Measurements from ENCODE around the gene LAMA2.

The LAMA2 gene

DNA sequence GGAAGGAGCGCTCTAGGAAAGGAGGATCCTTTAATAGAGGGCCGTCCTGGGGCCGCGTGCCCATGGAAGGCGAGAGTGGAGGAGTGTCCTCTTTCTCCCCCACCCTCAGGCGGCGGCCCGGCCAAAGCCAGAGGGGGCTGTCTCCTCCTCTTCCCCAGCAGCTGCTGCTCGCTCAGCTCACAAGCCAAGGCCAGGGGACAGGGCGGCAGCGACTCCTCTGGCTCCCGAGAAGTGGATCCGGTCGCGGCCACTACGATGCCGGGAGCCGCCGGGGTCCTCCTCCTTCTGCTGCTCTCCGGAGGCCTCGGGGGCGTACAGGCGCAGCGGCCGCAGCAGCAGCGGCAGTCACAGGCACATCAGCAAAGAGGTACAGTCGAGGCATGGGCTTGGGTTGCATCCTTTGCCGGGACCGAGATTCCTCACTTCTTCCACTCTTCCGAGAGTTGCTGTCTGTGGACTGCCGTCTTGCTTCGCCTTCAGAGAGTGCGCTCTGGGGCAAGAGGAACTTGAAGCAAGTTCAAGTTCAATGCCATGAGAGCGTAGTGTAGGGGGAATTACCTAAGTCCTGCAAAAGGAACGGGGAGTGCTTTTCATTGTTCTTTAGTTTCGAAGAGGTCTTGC is at the start of gene LAMA2:
TSS of gene LAMA2 (plus strand) at position 148 of the 621 bp plus-strand sequence. CDS start at position 256, 108 bp downstream.
- peak in 1 of 2 experiments; percentile 0 for DNase-seq

- DNase-seq, result no peak
Observed at GRCh38 chr6:128836761-128837160, 46.2 kb upstream of the LAMA2 start.

DNA sequence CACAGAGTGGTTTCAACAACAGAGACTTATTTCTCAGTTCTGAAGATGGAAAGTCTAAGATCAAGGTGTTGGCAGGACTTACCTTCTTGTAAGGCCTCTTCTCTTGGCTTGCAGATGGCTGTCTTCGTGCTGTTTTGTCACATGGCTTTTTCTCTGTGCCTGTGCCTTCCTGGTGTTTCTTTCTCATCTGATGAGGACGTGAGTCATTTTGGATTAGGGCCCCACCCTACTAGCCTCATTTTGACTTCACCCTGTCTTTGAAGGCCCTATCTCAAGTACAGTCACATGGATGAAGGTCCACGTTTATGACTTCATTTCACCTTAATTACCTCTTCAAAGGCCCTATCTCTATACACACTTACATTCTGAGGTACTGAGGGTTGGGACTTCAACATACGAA is 41.4 kb upstream of the LAMA2 start:
- DNase-seq, result no peak

DNA sequence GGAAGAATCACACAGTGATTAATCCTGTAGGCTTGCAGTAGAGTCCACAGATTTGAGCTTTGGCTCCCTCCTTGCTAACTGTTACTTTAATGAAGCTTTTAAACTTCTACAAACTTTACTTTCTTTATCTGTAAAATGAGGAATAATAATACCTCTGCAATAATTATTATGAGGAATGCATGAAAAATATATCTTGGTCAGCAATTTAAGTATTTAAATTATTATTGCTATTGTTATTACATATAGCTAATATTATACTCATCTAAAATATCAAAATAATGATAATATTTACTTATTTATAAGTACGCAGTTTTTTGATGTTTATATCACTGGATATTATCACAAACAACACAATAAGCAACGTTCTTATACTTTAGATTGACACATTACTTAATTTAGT is 38.3 kb upstream of the LAMA2 start:
- DNase-seq, result no peak

DNA sequence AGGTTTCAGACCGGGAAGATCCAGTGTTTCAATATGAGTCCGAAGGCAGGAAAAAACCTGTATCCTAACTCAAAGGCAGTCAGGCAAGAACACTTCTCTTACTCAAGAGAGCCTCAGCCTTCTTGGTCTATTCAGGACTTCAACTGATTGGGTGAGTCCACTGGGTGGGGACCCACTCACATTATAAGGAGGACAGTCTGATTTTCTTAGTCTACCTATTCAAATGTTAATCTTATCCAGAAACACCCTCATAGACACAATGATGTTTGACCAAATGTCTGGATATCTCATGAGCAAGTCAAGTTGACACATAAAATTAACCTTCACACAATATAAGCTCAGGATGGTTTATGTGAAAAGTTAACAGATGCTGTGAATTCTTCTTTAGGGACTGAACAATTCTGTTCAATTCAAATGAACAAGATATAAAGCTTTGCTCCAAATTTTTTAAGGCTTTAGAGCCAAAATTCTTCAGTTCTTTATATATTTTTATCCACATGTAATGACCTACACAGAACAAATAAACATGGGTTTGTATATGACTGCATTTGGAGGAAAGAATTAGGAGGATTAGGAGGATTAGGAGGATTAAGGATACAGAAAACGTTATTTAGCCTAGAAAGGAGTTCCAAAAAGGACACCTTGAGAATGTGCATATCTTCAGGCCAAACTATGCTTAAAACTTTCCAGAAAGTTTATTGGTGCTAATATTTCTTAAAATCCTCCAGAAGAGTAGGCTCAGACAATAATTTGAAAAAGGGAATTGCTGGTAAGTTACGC is 35.3 kb upstream of the LAMA2 start:
- no peak for DNase-seq

DNA sequence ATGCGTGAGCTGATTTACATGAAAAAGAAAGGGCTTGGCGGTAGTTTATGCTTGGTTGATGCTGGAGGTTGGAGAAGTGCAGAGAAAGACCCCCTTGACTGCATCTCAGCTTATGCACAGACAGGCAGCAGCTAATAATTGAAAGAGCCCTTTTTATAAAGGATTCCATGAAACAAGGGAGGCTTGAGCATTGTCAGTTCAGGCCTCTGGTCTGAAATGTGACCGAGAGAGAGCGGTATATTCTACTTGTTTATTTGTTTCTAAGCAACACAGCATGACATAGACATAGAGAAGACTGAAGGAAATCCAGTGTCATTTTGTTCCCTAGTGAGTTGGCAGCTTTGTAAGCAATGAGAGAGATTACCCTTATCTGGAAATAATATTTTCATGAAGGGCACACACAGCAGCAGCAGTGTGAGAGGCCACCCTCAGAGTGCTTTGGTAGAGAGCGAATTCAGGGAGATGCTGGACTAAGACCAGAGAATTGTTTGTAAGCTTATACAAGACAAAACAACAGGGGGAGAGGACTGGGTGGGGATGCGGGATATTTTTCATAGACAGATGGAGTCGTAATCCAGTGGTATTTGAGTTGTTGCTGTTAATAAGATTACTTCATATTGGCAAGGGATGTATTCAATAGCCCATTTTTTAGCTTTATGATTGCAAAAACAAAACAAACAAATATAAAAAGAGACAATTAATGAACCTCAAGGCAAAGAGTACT is 34.6 kb upstream of the LAMA2 start:
- DNase-seq, result no peak

DNA sequence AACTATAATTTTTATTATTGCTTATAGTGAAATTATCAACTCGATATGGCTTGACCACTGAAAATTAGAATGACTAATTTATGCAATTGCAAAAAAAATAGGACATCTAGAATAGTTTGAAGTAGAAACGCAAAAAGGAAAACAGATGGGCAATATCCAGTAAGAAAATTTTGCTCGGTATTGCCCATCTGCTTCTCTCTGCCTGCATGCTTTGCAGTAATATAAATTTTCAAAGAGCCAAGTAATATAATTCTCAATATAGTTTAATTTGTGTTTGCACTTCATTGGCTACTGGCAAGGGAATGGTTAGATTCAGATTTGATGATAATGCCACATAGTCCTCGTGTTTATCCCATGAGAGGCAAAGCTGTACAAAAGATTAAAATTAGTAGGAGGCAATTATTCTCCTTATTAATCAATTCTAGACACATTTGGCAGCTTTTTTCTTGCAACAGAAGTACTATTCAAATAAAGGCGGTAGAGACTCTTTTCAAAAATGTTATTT is 27.3 kb upstream of the LAMA2 start:
- no peak for DNase-seq

DNA sequence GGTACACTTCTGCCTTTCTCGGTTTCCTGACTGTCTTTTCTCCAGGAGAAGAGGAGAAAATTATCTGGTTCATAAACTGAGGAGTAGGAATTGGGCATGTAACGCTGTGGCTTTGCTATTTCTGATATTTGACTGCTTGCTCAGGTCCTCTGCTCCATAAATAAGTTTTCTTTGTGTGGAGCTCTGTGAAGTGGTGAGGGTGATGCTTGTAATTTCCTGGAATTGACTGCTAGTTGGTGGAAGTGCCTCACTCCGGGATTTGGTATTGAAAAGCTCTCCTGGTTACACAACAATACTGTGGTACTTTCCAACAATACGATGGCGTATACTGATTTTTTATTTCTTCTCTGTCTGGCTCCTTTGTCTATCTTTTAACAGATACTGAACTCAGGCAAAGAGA is 25.1 kb upstream of the LAMA2 start:
- no peak for DNase-seq

DNA sequence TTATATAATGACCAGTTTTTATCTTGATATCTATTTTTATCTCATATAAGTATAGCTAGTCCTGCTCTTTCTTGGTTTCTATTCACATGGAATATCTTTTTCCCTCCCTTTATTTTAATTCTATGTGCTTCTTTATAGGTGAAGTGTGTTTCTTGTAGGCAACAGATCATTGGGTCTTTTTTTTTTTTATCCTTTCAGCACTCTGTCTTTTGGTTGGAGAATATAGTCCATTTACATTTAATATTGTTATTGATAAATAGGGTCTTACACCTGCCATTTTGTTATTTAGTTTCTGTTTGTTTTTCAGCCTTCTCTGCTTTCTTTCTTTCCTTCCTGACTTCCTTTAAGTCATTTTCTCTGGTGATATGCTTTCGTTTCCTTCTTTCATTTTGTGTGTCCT is 22.2 kb upstream of the LAMA2 start:
- no peak for DNase-seq

DNA sequence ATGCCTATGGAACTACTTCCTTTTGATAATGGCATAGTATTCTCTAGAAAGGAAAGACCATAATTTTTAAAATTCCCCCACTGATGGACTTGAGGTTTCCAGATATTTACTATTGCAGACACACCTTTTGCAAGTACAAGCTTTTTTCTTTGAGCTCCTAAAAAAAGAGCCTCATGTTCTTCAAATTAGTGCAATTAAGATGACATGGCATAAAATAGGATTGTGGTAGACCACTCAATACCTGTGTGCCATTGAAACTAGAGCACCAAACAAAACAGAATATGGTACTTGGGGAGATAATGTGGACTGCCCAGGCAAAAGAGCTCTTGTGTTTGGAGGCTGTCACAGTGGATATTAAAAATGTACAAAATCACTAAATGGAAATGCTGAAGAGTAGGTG is 19.0 kb upstream of the LAMA2 start:
- DNase-seq, result no peak

- no peak for DNase-seq
Observed at GRCh38 chr6:128870746-128871145, 12.2 kb upstream of the LAMA2 start.

DNA sequence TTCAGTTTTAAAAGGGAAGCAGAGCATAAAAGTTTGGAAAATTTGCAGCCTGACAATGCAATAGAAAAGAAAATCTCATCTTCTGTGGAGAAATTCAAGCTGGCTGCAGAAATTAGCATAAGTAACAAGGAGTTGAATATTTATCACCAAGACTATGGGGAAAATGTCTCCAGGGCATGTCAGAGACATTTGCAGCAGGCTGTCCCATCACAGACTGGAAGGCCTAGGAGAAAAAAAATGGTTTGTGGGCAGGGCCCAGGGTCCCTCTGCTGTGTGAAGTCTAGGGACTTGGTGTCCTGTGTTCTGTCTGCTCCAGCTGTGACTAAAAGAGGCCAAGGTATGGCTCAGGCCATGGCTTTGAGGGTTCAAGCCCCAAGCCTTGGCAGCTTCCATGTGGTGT is 8.1 kb upstream of the LAMA2 start:
- DNase-seq, result no peak

DNA sequence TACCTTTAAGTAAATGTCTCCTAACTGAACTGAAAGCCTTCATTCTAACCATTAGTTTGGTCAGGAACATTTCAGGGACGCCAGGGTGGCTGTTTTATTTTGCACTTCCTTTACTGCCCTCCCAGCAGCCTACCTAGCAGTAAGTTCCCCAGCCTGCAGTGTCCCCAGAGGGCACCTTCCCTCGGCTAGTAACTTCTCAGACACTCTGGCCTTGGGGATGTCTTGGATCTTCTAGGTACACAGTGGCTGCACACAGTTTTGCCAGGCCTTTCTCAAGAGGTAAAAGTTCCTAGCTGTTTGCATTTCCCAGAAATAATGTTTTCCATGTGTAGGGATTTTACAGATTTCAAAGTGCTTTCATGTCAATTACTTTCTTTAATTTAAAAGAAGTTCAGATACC is 378 bp upstream of the LAMA2 start:
- no peak for DNase-seq

- no peak for DNase-seq
Observed at GRCh38 chr6:128883906-128884305, 968 bp downstream of the LAMA2 start.

DNA sequence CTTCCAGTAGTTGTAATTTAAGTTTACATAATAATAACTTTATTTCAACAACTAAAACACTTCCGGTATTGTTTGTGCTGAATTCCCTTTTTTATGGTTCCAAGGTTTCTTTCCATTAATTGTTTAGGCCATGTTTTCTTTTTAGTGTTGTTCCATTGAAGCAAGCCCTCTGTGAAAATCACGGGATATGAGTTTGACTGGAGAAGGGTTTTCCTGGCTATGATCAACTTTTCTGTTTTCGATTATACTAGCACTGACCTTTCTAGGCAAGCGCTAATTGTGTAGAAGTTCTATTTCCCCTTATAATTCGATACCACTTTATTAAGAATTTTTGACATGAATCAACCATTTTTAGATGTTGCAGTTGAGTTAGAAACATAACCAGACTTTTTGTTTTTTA is 2.4 kb downstream of the LAMA2 start:
- DNase-seq, result no peak

- DNase-seq, result no peak
Observed at GRCh38 chr6:128886706-128887105, 3.8 kb downstream of the LAMA2 start.

- DNase-seq, result no peak
Observed at GRCh38 chr6:128888444-128889175, 5.7 kb downstream of the LAMA2 start.

DNA sequence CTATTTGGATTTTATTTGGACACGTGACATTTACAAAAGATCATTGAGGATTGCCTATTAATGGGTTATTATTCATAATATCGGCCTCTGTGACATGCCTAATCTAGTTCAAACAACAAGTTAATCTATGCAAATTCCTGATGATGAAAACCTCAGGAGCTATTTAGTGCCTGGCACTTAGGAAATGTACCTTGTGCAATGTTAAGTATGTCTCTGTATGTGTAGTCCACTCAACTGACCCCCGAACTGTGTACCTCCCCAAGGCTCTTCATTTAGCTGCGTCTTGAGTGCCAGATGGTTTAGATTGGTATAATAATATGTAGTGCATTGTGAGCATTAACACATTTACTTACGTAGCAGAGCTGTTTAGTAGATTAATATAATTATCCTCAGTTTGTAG is 6.9 kb downstream of the LAMA2 start:
- DNase-seq, result no peak

GRCh38 chr6:128892079-128892478 is 9.1 kb downstream of the LAMA2 start:
- DNase-seq, result no peak

- DNase-seq, result no peak
Observed at GRCh38 chr6:128899341-128900050, 16.6 kb downstream of the LAMA2 start.

GRCh38 chr6:128903715-128904114 is 20.8 kb downstream of the LAMA2 start:
- DNase-seq, result no peak

DNA sequence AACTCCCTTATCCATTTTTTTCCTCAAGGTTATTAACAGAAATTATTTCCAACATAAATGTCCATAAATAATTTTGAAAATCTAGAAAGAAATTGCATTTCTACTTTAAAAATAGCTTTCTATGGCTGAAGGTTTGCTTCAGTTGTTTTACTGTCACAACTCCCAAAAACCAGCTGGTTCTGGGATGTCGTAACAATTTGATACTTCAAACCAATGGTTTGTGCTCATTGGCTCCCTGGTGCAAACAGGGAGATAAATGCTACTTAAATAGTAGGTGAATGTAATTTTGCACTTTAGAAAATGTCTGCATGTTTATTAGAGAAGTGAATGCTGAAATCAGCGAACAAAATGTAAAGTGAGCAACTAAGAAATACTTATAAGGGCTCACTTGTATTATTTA is 31.1 kb downstream of the LAMA2 start:
- DNase-seq, result no peak

All from stimulated activated CD4-positive, alpha-beta T cell treated with anti-CD3 and anti-CD28 coated beads, Interleukin-4, amount 100 ng/mL, for 4 hours (primary cell).